ENCODE measurements around the gene GP1BB.
"Not testable (repeated sequence)": the region's sequence is repeated elsewhere in the genome, so short reads cannot be mapped to it uniquely, and the experiment has no call there.

The GP1BB gene

DNA sequence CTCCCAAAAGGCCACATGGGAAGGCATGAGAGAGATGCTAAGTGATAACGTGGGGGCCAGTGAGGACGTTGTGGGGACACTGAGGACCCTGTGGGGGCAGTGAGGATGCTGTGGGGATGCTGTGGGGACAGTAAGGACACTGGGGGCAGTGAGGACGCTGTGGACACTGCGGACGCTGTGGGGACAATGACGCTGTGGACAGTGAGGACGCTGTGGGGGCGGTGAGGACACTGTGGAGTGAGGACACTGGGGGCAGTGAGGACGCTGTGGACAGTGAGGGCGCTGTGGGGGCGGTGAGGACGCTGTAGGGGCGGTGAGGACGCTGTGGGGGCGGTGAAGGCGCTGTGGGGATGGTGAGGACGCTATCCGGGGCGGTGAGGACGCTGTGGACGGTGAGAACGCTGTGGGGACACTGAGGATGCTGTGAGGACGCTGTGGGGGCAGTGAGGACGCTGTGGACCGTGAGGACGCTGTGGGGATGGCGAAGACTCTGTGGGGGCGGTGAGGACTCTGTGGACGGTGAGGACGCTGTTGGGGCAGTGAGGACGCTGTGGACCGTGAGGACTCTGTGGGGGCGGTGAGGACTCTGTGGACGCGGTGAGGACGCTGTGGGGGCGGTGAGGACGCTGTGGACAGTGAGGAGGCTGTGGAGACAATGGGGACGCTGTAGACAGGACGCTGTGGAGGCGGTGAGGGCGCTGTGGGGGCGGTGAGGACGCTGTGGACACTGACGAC, 1.8 kb downstream of the GP1BB start:
- Histone ChIP-seq H3K36me3 (ENCODE audit: insufficient read depth, low read length) (peaks cover 14% of the 10 kb centered on the region), H3K9me3 (replicated peaks; ENCODE audit: low read length) (no peaks in the 10 kb centered on the region), H3K27me3 (ENCODE audit: control insufficient read depth, insufficient read depth, low read length) (no peaks in the 10 kb centered on the region), H3K4me3 (ENCODE audit: low read length) (no peak overlapping the region), H3K4me2 (ENCODE audit: low read length) (no peak overlapping the region), H3K4me1 (ENCODE audit: control insufficient read depth, insufficient read depth, low read length) (no peaks in the 10 kb centered on the region), H3K9ac (ENCODE audit: low read depth, low read length) (no peak overlapping the region)

GRCh38 chr22:19726064-19726788, 2.9 kb downstream of the GP1BB start:
- not testable (repeated sequence) for H3K4me2 ChIP-seq (ENCODE audit: low read length); H3K27me3 ChIP-seq (ENCODE audit: control insufficient read depth, insufficient read depth, low read length); H3K9ac ChIP-seq (ENCODE audit: low read depth, low read length); H3K4me1 ChIP-seq (ENCODE audit: control insufficient read depth, insufficient read depth, low read length); H3K9me3 ChIP-seq (replicated peaks; ENCODE audit: low read length); H3K4me3 ChIP-seq (ENCODE audit: low read length)
- peaks cover 12% of the 10 kb centered on the region for H3K36me3 ChIP-seq (ENCODE audit: insufficient read depth, low read length)

DNA sequence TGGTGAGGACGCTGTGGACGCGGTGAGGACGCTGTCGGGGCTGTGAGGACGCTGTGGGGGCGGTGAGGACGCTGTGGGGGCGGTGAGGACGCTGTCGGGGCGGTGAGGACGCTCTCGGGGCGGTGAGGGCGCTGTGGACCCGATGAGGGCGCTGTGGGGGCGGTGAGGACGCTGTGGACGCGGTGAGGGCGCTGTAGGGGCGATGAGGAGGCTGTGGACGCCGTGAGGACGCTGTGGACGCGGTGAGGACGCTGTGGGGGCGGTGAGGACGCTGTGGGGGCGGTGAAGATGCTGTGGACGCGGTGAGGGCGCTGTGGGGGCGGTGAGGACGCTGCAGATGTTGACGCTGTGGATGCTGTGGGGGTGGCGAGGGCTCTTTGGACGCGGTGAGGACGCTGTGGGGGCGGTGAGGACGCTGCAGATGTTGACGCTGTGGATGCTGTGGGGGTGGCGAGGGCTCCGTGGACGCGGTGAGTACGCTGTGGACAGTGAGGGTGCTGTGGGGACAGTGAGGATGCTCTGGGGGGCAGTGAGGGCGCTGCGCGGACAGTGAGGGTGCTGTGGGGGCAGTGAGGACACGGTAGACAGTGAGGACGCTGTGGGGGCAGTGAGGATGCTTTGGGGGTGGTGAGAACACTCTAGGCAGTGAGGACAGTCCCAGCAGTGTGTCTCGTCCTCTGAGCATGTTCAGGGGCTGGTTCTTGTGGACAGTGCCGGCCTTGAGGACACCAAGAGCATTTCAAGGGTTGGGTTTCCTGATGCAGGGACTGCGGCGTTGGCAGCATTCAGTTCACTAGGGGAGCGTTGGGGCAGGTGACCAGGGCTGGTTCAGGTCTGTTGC, 4.2 kb downstream of the GP1BB start:
- peaks cover 9% of the 10 kb centered on the region for H3K4me1 ChIP-seq (ENCODE audit: control insufficient read depth, insufficient read depth, low read length)
- H3K36me3 ChIP-seq (ENCODE audit: insufficient read depth, low read length), result peaks cover 9% of the 10 kb centered on the region
- H3K9me3 ChIP-seq (replicated peaks; ENCODE audit: low read length), result no peaks in the 10 kb centered on the region
- no peak overlapping the region for H3K4me2 ChIP-seq (ENCODE audit: low read length)
- H3K9ac ChIP-seq (ENCODE audit: low read depth, low read length), result no peak overlapping the region
- H3K27me3 ChIP-seq (ENCODE audit: control insufficient read depth, insufficient read depth, low read length), result no peaks in the 10 kb centered on the region
- no peak overlapping the region for H3K4me3 ChIP-seq (ENCODE audit: low read length)

DNA sequence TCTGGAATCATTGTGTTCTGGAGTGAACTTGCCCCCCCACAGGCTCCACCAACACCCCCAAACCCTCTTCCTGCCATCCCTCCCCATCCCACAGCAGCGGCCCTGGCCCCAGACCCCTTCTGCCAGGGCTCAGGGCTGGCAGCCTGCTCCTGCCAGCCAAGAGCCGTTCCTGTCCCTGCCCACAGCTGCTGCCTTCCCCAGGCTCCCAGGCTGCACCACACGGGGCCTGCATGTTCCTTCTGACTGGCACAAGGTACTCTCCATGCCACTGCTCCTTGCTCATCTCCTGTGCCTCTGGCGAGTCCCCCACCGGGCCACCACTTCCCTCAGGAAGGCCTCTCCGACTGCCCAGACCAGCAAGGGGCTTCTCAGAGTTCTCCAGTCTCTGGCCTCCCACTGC, 4.9 kb downstream of the GP1BB start:
- Histone ChIP-seq H3K4me2 (ENCODE audit: low read length) (no peak overlapping the region), H3K36me3 (ENCODE audit: insufficient read depth, low read length) (peaks cover 1% of the 10 kb centered on the region), H3K9ac (ENCODE audit: low read depth, low read length) (no peak overlapping the region), H3K9me3 (replicated peaks; ENCODE audit: low read length) (no peaks in the 10 kb centered on the region), H3K27me3 (ENCODE audit: control insufficient read depth, insufficient read depth, low read length) (no peaks in the 10 kb centered on the region), H3K4me3 (ENCODE audit: low read length) (no peak overlapping the region), H3K4me1 (ENCODE audit: control insufficient read depth, insufficient read depth, low read length) (peaks cover 9% of the 10 kb centered on the region)

- no peak overlapping the region for H3K9ac ChIP-seq (ENCODE audit: low read depth, low read length)
- no peaks in the 10 kb centered on the region for H3K36me3 ChIP-seq (ENCODE audit: insufficient read depth, low read length)
- peaks cover 9% of the 10 kb centered on the region for H3K4me1 ChIP-seq (ENCODE audit: control insufficient read depth, insufficient read depth, low read length)
- no peaks in the 10 kb centered on the region for H3K27me3 ChIP-seq (ENCODE audit: control insufficient read depth, insufficient read depth, low read length)
- no peak overlapping the region for H3K4me2 ChIP-seq (ENCODE audit: low read length)
- H3K9me3 ChIP-seq (replicated peaks; ENCODE audit: low read length), result no peaks in the 10 kb centered on the region
- H3K4me3 ChIP-seq (ENCODE audit: low read length), result no peak overlapping the region
Observed at GRCh38 chr22:19728836-19729235, 5.5 kb downstream of the GP1BB start.

DNA sequence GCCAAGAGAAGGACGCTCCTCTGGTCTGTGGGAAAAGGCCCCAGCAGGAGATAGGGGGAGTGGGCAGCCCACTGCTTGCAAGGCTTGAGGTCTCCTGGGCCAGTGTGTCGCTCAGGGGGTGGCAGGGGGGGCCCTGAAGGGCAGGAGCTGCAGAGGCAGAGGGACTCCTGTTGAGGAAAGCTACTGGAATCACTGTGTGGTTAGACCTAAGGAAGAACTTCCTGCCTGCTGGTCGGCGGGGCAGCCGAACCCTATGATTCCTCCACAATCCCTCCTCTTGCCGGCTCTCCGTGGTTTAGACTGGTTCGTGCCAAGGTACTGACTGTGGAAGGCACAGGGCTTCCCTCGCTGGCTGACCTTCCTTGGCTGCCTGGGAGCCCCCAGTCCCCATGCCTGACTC, 6.2 kb downstream of the GP1BB start:
- Histone ChIP-seq H3K4me1 (ENCODE audit: control insufficient read depth, insufficient read depth, low read length) (peaks cover 9% of the 10 kb centered on the region), H3K36me3 (ENCODE audit: insufficient read depth, low read length) (no peaks in the 10 kb centered on the region), H3K9me3 (replicated peaks; ENCODE audit: low read length) (no peaks in the 10 kb centered on the region), H3K4me3 (ENCODE audit: low read length) (no peak overlapping the region), H3K9ac (ENCODE audit: low read depth, low read length) (no peak overlapping the region), H3K4me2 (ENCODE audit: low read length) (no peak overlapping the region), H3K27me3 (ENCODE audit: control insufficient read depth, insufficient read depth, low read length) (no peaks in the 10 kb centered on the region)

DNA sequence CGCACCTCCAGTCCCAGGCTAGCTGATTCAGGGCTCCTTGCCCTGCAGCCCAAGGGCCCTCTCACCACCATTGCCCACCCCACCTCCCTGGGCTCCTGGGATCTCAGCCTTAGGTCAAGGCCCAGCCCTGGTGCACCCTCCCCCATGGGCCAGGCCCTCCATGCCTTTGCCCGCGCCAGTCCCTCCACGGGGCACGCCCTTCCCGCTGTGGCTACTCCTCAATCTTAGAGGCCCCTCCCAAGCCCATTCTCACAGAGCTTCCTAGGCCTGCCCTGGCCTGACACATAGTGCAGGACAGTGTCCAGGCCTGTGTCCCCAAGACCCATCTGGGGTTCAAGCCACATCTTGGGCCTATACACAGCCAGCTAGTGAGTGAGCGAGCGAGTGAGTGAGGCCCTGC, 6.9 kb downstream of the GP1BB start:
- no peak overlapping the region for H3K4me3 ChIP-seq (ENCODE audit: low read length)

GRCh38 chr22:19730655-19731360, 7.5 kb downstream of the GP1BB start:
- Histone ChIP-seq H3K9ac (ENCODE audit: low read depth, low read length) (peak overlapping the region; percentile 65), H3K27me3 (ENCODE audit: control insufficient read depth, insufficient read depth, low read length) (no peaks in the 10 kb centered on the region), H3K4me3 (ENCODE audit: low read length) (peak overlapping the region; percentile 68), H3K9me3 (replicated peaks; ENCODE audit: low read length) (no peaks in the 10 kb centered on the region), H3K4me1 (ENCODE audit: control insufficient read depth, insufficient read depth, low read length) (peaks cover 9% of the 10 kb centered on the region), H3K4me2 (ENCODE audit: low read length) (peak overlapping the region; percentile 88), H3K36me3 (ENCODE audit: insufficient read depth, low read length) (no peaks in the 10 kb centered on the region)

More for the DNA sequence above, 6.9 kb downstream of the GP1BB start:
- Histone ChIP-seq H3K9me3 (replicated peaks; ENCODE audit: low read length) (no peaks in the 10 kb centered on the region), H3K27me3 (ENCODE audit: control insufficient read depth, insufficient read depth, low read length) (no peaks in the 10 kb centered on the region), H3K4me2 (ENCODE audit: low read length) (no peak overlapping the region), H3K4me1 (ENCODE audit: control insufficient read depth, insufficient read depth, low read length) (peaks cover 9% of the 10 kb centered on the region), H3K9ac (ENCODE audit: low read depth, low read length) (peak overlapping the region; percentile 65), H3K36me3 (ENCODE audit: insufficient read depth, low read length) (no peaks in the 10 kb centered on the region)

GRCh38 chr22:19731361-19732135, 8.2 kb downstream of the GP1BB start:
- H3K36me3 ChIP-seq (ENCODE audit: insufficient read depth, low read length), result no peaks in the 10 kb centered on the region
- no peak overlapping the region for H3K9ac ChIP-seq (ENCODE audit: low read depth, low read length)
- no peaks in the 10 kb centered on the region for H3K9me3 ChIP-seq (replicated peaks; ENCODE audit: low read length)
- H3K4me3 ChIP-seq (ENCODE audit: low read length), result peak overlapping the region; percentile 68
- no peaks in the 10 kb centered on the region for H3K27me3 ChIP-seq (ENCODE audit: control insufficient read depth, insufficient read depth, low read length)
- H3K4me2 ChIP-seq (ENCODE audit: low read length), result peak overlapping the region; percentile 88
- peaks cover 9% of the 10 kb centered on the region for H3K4me1 ChIP-seq (ENCODE audit: control insufficient read depth, insufficient read depth, low read length)

- Histone ChIP-seq H3K4me1 (ENCODE audit: control insufficient read depth, insufficient read depth, low read length) (peaks cover 9% of the 10 kb centered on the region), H3K27me3 (ENCODE audit: control insufficient read depth, insufficient read depth, low read length) (no peaks in the 10 kb centered on the region), H3K4me3 (ENCODE audit: low read length) (no peak overlapping the region), H3K36me3 (ENCODE audit: insufficient read depth, low read length) (no peaks in the 10 kb centered on the region), H3K9me3 (replicated peaks; ENCODE audit: low read length) (no peaks in the 10 kb centered on the region), H3K9ac (ENCODE audit: low read depth, low read length) (no peak overlapping the region), H3K4me2 (ENCODE audit: low read length) (no peak overlapping the region)
Observed at GRCh38 chr22:19732403-19733113, 9.2 kb downstream of the GP1BB start.

All from skeletal muscle satellite cell (primary cell).